Activated T-helper 1 cell treated with Interleukin-2 at 50 U/mL for 16 hours (primary cell): Measurements from ENCODE around the gene MYO1H.
"Not testable (repeated sequence)": the region's sequence is repeated elsewhere in the genome, so short reads cannot be mapped to it uniquely, and the experiment has no call there.

Source experiments
- DNase-seq: peaks from one replicate; pipeline ENCODE4 v3.0.0-alpha.2; 2020; ENCODE audit warnings: low read depth

The MYO1H gene

GRCh38 chr12:109473006-109473405, 125.3 kb downstream of the MYO1H start:
- DNase-seq: no peak

GRCh38 chr12:109473526-109474270, 126.0 kb downstream of the MYO1H start:
- not testable (repeated sequence) for DNase-seq

- no peak for DNase-seq
Measured at GRCh38 chr12:109475121-109475520, 127.4 kb downstream of the MYO1H start.

GRCh38 chr12:109475993-109476806, 128.5 kb downstream of the MYO1H start:
- DNase-seq: no peak

- DNase-seq: no peak
Measured at GRCh38 chr12:109476807-109477184, 129.1 kb downstream of the MYO1H start.

- DNase-seq: peak; percentile 77
Measured at GRCh38 chr12:109477185-109477962, 129.7 kb downstream of the MYO1H start, which contains the start of the genes KCTD10 and UBE3B. Gene KCTD10, minus strand, starts transcription at chr12:109477300. Its CDS starts 38 bp downstream, at chr12:109477262. Gene UBE3B, plus strand, starts transcription at chr12:109477634. Its CDS starts 5,918 bp downstream, at chr12:109483552.

GRCh38 chr12:109477963-109478315, 130.2 kb downstream of the MYO1H start:
- DNase-seq: no peak

GRCh38 chr12:109479761-109480160, 132.1 kb downstream of the MYO1H start:
- no peak for DNase-seq

GRCh38 chr12:109480356-109480755, 132.7 kb downstream of the MYO1H start:
- DNase-seq: no peak

GRCh38 chr12:109481863-109482262, 134.2 kb downstream of the MYO1H start:
- DNase-seq: no peak

GRCh38 chr12:109482491-109482890, 134.8 kb downstream of the MYO1H start:
- DNase-seq: no peak

GRCh38 chr12:109482894-109483293, 135.2 kb downstream of the MYO1H start:
- DNase-seq: no peak

GRCh38 chr12:109483346-109483745, 135.6 kb downstream of the MYO1H start:
- no peak for DNase-seq

GRCh38 chr12:109485201-109485600, 137.5 kb downstream of the MYO1H start:
- DNase-seq: no peak

GRCh38 chr12:109487181-109488050, 139.7 kb downstream of the MYO1H start:
- DNase-seq: no peak

- DNase-seq: no peak
Measured at GRCh38 chr12:109488051-109488665, 140.5 kb downstream of the MYO1H start.

GRCh38 chr12:109489016-109489954, 141.6 kb downstream of the MYO1H start:
- no peak for DNase-seq

- no peak for DNase-seq
Measured at GRCh38 chr12:109489955-109490565, 142.4 kb downstream of the MYO1H start.

- DNase-seq: no peak
Measured at GRCh38 chr12:109491671-109492070, 144.0 kb downstream of the MYO1H start.
